ENCODE measurements around the gene HNRNPA3.

- TF ChIP-seq, protein P1, sequence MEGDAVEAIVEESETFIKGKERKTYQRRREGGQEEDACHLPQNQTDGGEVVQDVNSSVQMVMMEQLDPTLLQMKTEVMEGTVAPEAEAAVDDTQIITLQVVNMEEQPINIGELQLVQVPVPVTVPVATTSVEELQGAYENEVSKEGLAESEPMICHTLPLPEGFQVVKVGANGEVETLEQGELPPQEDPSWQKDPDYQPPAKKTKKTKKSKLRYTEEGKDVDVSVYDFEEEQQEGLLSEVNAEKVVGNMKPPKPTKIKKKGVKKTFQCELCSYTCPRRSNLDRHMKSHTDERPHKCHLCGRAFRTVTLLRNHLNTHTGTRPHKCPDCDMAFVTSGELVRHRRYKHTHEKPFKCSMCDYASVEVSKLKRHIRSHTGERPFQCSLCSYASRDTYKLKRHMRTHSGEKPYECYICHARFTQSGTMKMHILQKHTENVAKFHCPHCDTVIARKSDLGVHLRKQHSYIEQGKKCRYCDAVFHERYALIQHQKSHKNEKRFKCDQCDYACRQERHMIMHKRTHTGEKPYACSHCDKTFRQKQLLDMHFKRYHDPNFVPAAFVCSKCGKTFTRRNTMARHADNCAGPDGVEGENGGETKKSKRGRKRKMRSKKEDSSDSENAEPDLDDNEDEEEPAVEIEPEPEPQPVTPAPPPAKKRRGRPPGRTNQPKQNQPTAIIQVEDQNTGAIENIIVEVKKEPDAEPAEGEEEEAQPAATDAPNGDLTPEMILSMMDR (IDR thresholded peaks at IDR 0.05 in 2 of 3, conservative IDR thresholded peaks at IDR 0.05 in 1 of 3; ENCODE audit: borderline replicate concordance in 1 of 3, insufficient read depth in 1 of 3, low read depth in 2 of 3, low read length in 2 of 3) = no peak
- TF ChIP-seq JUND (IDR thresholded peaks at IDR 0.05) = no peak
- no peak for TF ChIP-seq POLR2A (IDR thresholded peaks at IDR 0.05; ENCODE audit: borderline replicate concordance, extremely low read depth, insufficient read depth, insufficient read length)
- TF ChIP-seq EZH2 (IDR thresholded peaks at IDR 0.05) = no peak
- no peak for TF ChIP-seq POLR2AphosphoS5 (IDR thresholded peaks at IDR 0.05; ENCODE audit: low read depth, low read length)
- TF ChIP-seq SIN3A (IDR thresholded peaks at IDR 0.05; ENCODE audit: low read depth) = no peak
- TF ChIP-seq ZFX (IDR thresholded peaks at IDR 0.05) = no peak
Observed at GRCh38 chr2:177268187-177268871, 55.7 kb downstream of the HNRNPA3 start.
